HG02642 (cell line): ENCODE measurements around the gene RUBCN.
"Not testable (repeated sequence)": the region's sequence is repeated elsewhere in the genome, so short reads cannot be mapped to it uniquely, and the experiment has no call there.

ENCODE experiments used
- ATAC-seq: cut with Tn5 transposase; IDR thresholded peaks from one replicate; pipeline ENCODE4 v1.9.1; 2021; ENCODE audit warnings: mild to moderate bottlenecking; ENCODE audit not compliant: unreplicated experiment, poor library complexity

RUBCN gene

GRCh38 chr3:197661874-197662273 is 74.8 kb downstream of the RUBCN start:
- ATAC-seq = not testable (repeated sequence)

GRCh38 chr3:197661234-197661834 is 75.4 kb downstream of the RUBCN start:
- not testable (repeated sequence) for ATAC-seq

GRCh38 chr3:197659701-197660100 is 77.0 kb downstream of the RUBCN start:
- ATAC-seq = not testable (repeated sequence)

- peak; percentile 42 for ATAC-seq
These were observed 77.6 kb downstream of the RUBCN start for GRCh38 chr3:197659144-197659543.

- ATAC-seq = not testable (repeated sequence)
These were observed 78.0 kb downstream of the RUBCN start for GRCh38 chr3:197658706-197659105.

GRCh38 chr3:197657541-197658292 is 79.0 kb downstream of the RUBCN start:
- ATAC-seq = not testable (repeated sequence)

GRCh38 chr3:197656960-197657359 is 79.7 kb downstream of the RUBCN start:
- not testable (repeated sequence) for ATAC-seq

GRCh38 chr3:197656129-197656528 is 80.6 kb downstream of the RUBCN start:
- ATAC-seq = not testable (repeated sequence)

- peak; percentile 20 for ATAC-seq
These were observed 81.7 kb downstream of the RUBCN start for GRCh38 chr3:197654998-197655330.

GRCh38 chr3:197654090-197654997 is 82.4 kb downstream of the RUBCN start:
- peak; percentile 92 for ATAC-seq

GRCh38 chr3:197652860-197653259 is 83.8 kb downstream of the RUBCN start:
- ATAC-seq = not testable (repeated sequence)

- ATAC-seq = not testable (repeated sequence)
These were observed 89.1 kb downstream of the RUBCN start for GRCh38 chr3:197647649-197648048.

- ATAC-seq = not testable (repeated sequence)
These were observed 89.5 kb downstream of the RUBCN start for GRCh38 chr3:197647191-197647590.

GRCh38 chr3:197646294-197646693 is 90.4 kb downstream of the RUBCN start:
- ATAC-seq = not testable (repeated sequence)

- ATAC-seq = not testable (repeated sequence)
These were observed 99.1 kb downstream of the RUBCN start for GRCh38 chr3:197637556-197637955.

GRCh38 chr3:197631989-197632388 is 104.7 kb downstream of the RUBCN start:
- ATAC-seq = not testable (repeated sequence)

GRCh38 chr3:197630766-197631165 is 105.9 kb downstream of the RUBCN start:
- ATAC-seq = not testable (repeated sequence)

- ATAC-seq = not testable (repeated sequence)
These were observed 107.4 kb downstream of the RUBCN start for GRCh38 chr3:197629286-197629685.

GRCh38 chr3:197627772-197628523 is 108.8 kb downstream of the RUBCN start:
- ATAC-seq = peak; percentile 89

- ATAC-seq = peak; percentile 44
These were observed 109.4 kb downstream of the RUBCN start for GRCh38 chr3:197627158-197627771.
